Gastroesophageal sphincter (tissue), 3 donors: ENCODE measurements around the gene TRMT10A.

Experiments used
- POLR2A ChIP-seq, 2 donors: fragments of 450-650 bp; IDR thresholded peaks; one replicate each; pipeline ENCODE4 v1.6.1; 2017; ENCODE audit warnings: antibody characterized with exemption in 2 of 2, mild to moderate bottlenecking in 2 of 2, moderate library complexity in 1 of 2
- TF ChIP-seq, protein P1 (sequence below), 4 experiments: fragments of 200-600 bp in 2 of 4; fragments of 450-650 bp in 2 of 4; sonication (generic) in 1 of 4; IDR thresholded peaks; one replicate each; pipeline ENCODE4 v1.5.1; 2017 to 2019; ENCODE audit warnings: antibody characterized with exemption in 4 of 4, mild to moderate bottlenecking in 2 of 4, moderate library complexity in 2 of 4

DNA sequence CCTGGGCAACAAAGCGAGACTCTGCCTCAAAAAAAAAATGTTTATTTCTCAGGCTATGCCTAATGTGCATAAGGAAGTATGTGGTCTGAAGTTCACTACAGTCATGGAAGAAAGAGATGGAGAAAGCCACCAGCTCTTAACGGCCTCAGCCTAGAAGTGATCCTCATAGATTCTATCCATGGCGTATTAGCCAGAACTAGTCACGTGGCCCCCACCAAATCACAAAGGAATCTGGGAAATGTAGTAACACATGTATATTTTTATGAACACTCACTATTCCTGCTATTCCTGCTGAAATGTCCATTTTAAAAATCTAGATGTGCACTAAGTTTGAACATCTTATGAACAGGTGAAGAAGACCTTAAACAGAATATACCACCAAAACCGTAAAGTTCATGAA lies 44.6 kb upstream of the TRMT10A start:
- TF ChIP-seq, protein P1, sequence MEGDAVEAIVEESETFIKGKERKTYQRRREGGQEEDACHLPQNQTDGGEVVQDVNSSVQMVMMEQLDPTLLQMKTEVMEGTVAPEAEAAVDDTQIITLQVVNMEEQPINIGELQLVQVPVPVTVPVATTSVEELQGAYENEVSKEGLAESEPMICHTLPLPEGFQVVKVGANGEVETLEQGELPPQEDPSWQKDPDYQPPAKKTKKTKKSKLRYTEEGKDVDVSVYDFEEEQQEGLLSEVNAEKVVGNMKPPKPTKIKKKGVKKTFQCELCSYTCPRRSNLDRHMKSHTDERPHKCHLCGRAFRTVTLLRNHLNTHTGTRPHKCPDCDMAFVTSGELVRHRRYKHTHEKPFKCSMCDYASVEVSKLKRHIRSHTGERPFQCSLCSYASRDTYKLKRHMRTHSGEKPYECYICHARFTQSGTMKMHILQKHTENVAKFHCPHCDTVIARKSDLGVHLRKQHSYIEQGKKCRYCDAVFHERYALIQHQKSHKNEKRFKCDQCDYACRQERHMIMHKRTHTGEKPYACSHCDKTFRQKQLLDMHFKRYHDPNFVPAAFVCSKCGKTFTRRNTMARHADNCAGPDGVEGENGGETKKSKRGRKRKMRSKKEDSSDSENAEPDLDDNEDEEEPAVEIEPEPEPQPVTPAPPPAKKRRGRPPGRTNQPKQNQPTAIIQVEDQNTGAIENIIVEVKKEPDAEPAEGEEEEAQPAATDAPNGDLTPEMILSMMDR (IDR thresholded peaks at IDR 0.05), result no peak
- no peak for TF ChIP-seq POLR2A (IDR thresholded peaks at IDR 0.05)
